ENCODE results near the gene MAP3K13. TPM values are rescaled to one million over a fixed set of nuclear protein-coding genes. Genes with fewer than 3 reads are reported as not detected.
"Not testable (repeated sequence)": the region's sequence is repeated elsewhere in the genome, so short reads cannot be mapped to it uniquely, and the experiment has no call there.

Gene MAP3K13
- total and polyA plus RNA-seq, 8 donors, result 17.2 to 43.1 (median 23.3) TPM

GRCh38 chr3:185366913-185367312 is 4.0 kb downstream of the MAP3K13 start:
- no peak for TF ChIP-seq CTCF (IDR thresholded peaks at IDR 0.05)
- H3K27ac ChIP-seq, result no peak overlapping the region
- intact Hi-C loops (cut with DNase I), result no loop called here
- H3K4me3 ChIP-seq, result no peak overlapping the region
- no peak for FAIRE-seq
- H3K27me3 ChIP-seq, result no peaks in the 10 kb centered on the region
- no peaks in the 10 kb centered on the region for H3K9me3 ChIP-seq
- DNase-seq, result no peak
- no peaks in the 10 kb centered on the region for H3K36me3 ChIP-seq
- no peak for ATAC-seq
- H3K4me1 ChIP-seq, result peaks cover 7 to 32% (median 30%) of the 10 kb centered on the region in 3 donors

- H3K4me3 ChIP-seq; H3K27ac ChIP-seq; H3K27me3 ChIP-seq; ATAC-seq; FAIRE-seq; intact Hi-C loops (cut with DNase I); H3K9me3 ChIP-seq; H3K36me3 ChIP-seq; DNase-seq: not testable (repeated sequence)
- WGBS, 2 donors, result 79 to 80% methylated on average over 6 of the region's 6 CpGs
- H3K4me1 ChIP-seq, result peaks cover 0 to 23% (median 11%) of the 10 kb centered on the region in 3 donors
These were observed 7.4 kb downstream of the MAP3K13 start for GRCh38 chr3:185370349-185370748.

GRCh38 chr3:185371306-185372074 is 8.6 kb downstream of the MAP3K13 start:
- TF ChIP-seq CTCF (IDR thresholded peaks at IDR 0.05), result no peak
- no peak overlapping the region for H3K4me3 ChIP-seq
- no peaks in the 10 kb centered on the region for H3K36me3 ChIP-seq
- 30 to 31% methylated on average over 2 of the region's 2 CpGs for WGBS, 2 donors
- FAIRE-seq (no peak), DNase-seq (no peak), ATAC-seq (no peak)
- no peak overlapping the region for H3K27ac ChIP-seq
- no peaks in the 10 kb centered on the region for H3K27me3 ChIP-seq
- no peaks in the 10 kb centered on the region for H3K9me3 ChIP-seq
- H3K4me1 ChIP-seq, result peaks cover 0 to 23% (median 9%) of the 10 kb centered on the region in 3 donors
- intact Hi-C loops (cut with DNase I), result no loop called here

- Histone ChIP-seq H3K4me3 (no peak overlapping the region), H3K27me3 (no peaks in the 10 kb centered on the region), H3K9me3 (no peaks in the 10 kb centered on the region), H3K36me3 (no peaks in the 10 kb centered on the region), H3K27ac (no peak overlapping the region), H3K4me1 (peaks cover 0 to 6% (median 0%) of the 10 kb centered on the region in 3 donors)
- peak in 3 of 4 donors; percentile 19 to 39 (median 30) for ATAC-seq
- WGBS, 2 donors, result 14% methylated on average over 2 of the region's 2 CpGs
- no peak for DNase-seq
- FAIRE-seq, result no peak
- TF ChIP-seq CTCF (IDR thresholded peaks at IDR 0.05), result no peak
- intact Hi-C loops (cut with DNase I), result no loop called here
These were observed 18.6 kb downstream of the MAP3K13 start for GRCh38 chr3:185381320-185382058.

GRCh38 chr3:185382154-185382553 is 19.2 kb downstream of the MAP3K13 start:
- 95 to 97% methylated on average over 1 of the region's 1 CpG for WGBS, 2 donors
- FAIRE-seq, result no peak

GRCh38 chr3:185386515-185386914 is 23.6 kb downstream of the MAP3K13 start:
- ATAC-seq; DNase-seq; H3K27me3 ChIP-seq; FAIRE-seq; H3K27ac ChIP-seq; H3K4me3 ChIP-seq; intact Hi-C loops (cut with DNase I); H3K36me3 ChIP-seq; H3K9me3 ChIP-seq; H3K4me1 ChIP-seq: not testable (repeated sequence)
- WGBS, 2 donors, result 99 to 100% methylated on average over 3 of the region's 3 CpGs

More at GRCh38 chr3:185382154-185382553, 19.2 kb downstream of the MAP3K13 start:
- Histone ChIP-seq H3K9me3 (no peaks in the 10 kb centered on the region), H3K36me3 (no peaks in the 10 kb centered on the region), H3K27me3 (no peaks in the 10 kb centered on the region), H3K27ac (no peak overlapping the region), H3K4me1 (peaks cover 0 to 6% (median 0%) of the 10 kb centered on the region in 3 donors), H3K4me3 (no peak overlapping the region)
- intact Hi-C loops (cut with DNase I), result no loop called here
- TF ChIP-seq CTCF (IDR thresholded peaks at IDR 0.05), result no peak
- ATAC-seq (no peak), DNase-seq (no peak)
